ENCODE results near the gene OGA.

OGA gene

GRCh38 chr10:101775273-101776160, 42.7 kb downstream of the OGA start, which contains the start of gene FGF8:
FGF8 (minus strand) TSS chr10:101776114; CDS start chr10:101775900, 214 bp downstream.
- DNase-seq (ENCODE audit: low read depth), result no peak

GRCh38 chr10:101774589-101775272, 43.5 kb downstream of the OGA start:
- DNase-seq (ENCODE audit: low read depth), result no peak

DNA sequence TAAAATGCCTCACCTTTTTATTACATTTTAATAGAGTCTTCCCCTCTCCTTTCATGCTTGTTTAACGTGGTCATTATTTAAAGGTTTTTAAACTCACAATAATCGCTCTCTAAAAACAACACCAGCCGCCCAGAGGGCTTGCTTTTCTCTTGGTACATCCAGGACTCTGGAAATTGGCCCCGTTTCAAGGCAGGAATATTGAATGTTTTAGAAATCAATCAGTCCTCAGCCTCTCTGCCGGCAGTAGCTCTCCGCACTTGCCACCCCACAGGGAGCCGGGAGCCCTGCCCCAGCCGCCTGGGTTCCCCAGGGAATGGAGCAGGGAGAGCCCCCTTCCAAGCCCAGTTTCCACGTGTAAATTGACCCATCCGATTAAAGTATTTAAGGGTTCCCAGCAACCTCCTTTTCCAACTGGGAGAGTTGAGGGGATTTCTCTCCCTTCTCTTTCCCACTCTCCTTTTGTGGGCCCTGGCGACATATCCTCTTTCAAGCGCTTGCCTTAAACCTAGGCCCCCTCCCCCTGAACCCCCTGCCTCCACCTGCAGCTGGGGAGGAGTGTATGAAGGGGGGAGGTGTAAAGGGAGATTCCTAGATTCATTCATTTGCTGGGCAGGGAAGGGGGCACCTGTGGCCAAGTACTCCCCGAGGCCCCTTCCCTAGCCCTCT, 44.2 kb downstream of the OGA start:
- no peak for DNase-seq (ENCODE audit: low read depth)

- no peak for DNase-seq (ENCODE audit: low read depth)
Measured at GRCh38 chr10:101772895-101773761, 45.1 kb downstream of the OGA start.

GRCh38 chr10:101772017-101772894, 46.0 kb downstream of the OGA start:
- no peak for DNase-seq (ENCODE audit: low read depth)

DNA sequence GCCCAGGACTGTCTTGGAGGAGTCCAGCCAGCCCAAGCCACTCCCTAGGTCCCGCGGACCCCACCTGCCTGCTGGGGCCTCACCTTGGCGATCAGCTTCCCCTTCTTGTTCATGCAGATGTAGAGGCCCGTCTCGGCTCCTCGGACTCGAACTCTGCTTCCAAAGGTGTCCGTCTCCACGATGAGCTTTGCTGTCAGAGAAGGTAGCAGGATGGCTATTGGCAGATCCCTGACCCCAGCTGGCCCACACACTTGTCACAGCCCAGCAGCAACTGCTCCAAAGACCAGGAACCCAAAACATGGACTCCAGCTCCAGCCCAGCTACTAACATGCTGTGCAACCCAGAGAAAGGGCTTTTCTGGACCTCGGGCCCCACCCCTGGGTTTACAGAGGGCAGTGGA, 46.9 kb downstream of the OGA start:
- no peak for DNase-seq (ENCODE audit: low read depth)

DNA sequence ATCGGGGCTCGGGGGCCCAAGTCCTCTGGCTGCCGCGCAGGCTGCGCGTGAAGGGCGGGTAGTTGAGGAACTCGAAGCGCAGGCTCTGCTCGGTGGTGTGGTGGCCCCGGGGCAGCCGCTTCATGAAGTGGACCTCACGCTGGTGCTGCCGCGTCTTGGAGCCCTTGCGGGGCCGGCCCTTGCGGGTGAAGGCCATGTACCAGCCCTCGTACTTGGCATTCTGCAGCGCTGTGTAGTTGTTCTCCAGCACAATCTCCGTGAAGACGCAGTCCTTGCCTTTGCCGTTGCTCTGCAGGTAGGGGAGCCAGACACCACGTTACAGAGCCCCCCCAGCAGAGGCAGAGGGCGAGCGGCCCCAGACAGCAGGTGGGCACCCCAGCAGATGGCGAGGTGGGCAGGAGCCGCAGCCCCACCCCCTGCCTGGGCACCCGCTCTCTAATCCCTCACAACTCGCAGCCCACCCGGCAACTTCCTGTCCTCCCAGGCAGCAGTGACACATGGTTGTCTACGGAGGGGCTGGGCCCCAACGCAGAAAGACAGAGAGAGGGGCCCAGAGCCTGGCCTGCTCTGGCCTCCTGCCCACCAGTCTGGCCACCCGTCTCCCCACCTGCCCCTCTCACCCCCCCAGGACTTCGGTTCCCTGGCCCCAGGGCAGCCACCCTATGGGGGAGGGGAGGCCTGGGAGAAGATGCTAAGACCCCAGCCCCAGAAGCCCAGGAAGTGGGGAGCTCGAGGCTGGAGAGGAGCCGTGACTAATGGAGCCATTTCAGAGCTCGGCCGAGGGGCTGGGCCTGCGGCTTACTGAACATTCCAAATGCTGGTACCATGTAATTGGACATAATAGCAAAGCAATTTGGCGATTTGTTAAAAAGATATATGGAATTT, 47.7 kb downstream of the OGA start:
- no peak for DNase-seq (ENCODE audit: low read depth)

DNA sequence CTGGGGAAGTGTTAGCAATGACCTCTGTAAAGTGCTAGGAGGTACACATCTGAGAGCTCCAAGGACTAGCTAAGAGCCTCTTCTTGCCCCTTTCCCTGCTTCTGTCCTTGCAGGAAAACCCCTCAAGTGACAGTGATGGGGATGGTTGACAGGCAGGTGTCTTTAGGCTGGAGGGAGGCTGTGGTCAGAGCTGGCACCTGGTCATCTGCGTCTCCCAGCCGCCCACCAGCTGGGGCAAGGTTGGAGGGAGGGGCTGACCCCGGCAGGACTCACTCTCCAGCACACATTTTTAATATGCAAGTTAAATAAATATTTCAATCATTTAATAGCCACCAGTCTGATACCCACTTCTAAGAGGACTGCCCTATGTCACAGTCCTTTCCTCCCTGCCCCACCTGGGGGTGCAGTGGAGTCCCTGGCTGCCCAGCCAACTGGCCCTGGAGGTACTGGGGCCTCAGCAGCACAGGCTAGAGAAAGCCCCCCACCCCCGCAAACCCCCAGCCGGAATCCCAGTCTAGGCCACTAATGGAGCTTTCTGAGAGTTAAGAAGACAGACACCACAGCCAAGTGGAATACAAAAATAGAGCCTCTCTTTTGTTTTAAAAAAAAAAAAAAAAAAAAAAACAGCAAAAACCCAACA, 48.6 kb downstream of the OGA start:
- no peak for DNase-seq (ENCODE audit: low read depth)

DNA sequence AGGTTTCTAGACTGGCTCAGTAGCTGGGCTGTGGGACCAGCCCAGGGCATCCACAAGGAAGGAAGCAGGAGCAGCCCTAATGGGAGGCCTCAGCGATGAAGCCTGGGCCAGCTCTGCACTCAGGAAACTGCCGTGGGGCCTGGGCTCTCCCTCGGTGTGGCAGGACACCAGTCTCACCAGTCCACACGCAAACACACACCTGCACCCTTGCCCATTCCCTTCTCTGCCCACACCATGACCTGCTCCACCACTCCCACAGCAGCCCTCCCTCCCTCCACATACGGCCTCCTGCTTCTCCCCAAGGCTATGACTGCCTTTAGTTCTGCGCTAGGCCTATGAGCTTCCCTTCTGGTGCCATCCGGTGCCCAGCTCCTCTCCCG, 49.5 kb downstream of the OGA start:
- no peak for DNase-seq (ENCODE audit: low read depth)

DNA sequence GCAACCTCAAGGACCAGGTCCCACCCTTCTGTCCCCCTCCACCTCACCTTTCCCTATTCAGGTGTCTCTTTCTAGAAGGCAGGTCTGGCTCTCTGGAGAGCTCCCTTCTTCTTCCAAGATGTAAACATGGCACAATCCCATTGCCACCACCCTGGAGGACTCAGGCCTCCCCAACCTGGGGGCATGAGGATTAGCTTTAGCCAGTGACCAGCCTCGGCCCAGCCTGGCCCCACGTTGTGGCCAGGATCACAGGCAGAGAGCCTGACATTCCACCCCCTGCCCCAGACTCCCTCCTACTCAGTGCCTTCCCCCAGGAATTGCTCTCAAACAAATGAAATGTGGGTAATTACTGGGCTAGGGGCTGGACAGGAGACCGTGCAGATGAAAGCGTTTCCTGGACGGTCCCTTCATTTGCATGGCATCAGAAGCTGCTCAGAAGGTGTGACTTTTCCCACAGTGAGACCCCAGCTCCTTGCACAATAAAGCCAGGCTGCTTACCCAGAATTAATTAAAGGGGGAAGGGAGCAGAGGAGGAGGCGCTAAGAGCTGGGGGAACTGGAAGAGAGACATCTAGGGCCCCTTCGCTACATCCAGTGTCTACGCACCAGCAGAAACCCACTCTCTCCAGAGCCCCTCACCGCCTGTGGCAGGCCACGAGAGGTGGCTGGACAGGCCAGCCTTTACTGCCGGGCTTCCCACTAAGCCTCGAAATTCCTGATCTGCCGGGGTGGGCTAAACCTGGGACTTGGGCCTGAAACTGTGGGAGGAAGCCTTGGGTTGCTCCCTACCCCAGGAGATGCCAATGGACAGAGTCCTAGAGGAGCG, 50.1 kb downstream of the OGA start:
- no peak for DNase-seq (ENCODE audit: low read depth)

DNA sequence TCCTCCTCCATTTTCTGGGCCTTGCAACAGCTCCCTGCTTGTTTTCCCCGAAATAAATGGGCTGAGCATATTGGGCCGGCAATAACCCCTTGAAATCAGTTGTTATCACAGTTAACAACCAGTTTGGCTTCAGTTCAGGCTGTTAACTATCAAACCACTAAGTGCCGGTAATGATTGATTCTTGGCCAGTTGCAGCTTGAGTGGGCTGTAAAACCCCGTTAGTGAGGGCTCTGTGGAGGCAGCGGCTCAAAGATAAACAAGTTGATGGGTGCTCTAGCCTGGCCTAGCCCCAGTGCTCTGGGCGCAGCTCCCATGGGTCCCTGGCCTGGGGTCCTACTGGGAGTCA, 50.7 kb downstream of the OGA start:
- DNase-seq (ENCODE audit: low read depth), result no peak

GRCh38 chr10:101766753-101767599, 51.3 kb downstream of the OGA start:
- no peak for DNase-seq (ENCODE audit: low read depth)

- no peak for DNase-seq (ENCODE audit: low read depth)
Measured at GRCh38 chr10:101766306-101766705, 51.9 kb downstream of the OGA start.

- DNase-seq (ENCODE audit: low read depth), result no peak
Measured at GRCh38 chr10:101763141-101763846, 55.0 kb downstream of the OGA start.

- DNase-seq (ENCODE audit: low read depth), result no peak
Measured at GRCh38 chr10:101762736-101763135, 55.5 kb downstream of the OGA start.

DNA sequence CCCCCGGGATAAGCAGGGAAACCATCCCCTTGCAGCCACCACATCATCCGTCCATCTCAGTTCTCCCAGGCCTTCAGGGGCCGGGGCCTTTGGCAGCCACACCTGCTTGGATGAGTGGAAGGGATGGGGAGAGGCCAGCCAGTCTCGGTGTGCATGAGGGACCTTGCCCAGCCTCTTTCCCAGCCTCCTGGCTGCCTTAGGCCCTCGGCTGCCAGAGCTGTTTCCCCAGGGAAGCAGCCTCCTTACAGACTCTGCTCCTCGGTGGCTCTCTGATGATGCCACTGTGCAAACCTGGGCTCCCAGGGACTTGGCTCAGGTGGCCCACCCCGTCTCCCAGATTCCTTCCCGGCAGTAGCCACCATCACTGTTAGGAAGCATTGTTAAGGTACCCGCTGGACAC, 57.0 kb downstream of the OGA start:
- DNase-seq (ENCODE audit: low read depth), result no peak

DNA sequence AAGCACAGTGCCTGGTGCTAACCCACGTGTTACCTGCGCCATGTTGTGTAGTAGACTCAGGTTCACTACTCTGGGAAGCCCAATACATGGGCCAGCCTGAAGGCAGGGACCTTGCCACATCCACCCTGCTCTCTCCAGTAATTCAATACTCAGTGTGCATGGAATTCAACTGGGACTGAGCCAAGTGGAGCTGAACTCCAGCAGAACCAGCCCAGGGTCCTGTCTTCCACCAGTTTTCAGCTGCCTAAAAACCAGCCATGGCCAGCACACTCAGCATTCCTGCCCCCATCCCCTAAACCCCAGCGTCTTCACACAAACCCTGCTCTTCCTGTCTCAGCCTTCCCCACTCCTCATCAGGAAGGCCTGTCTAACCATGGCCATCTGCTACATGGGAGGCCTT, 57.7 kb downstream of the OGA start:
- DNase-seq (ENCODE audit: low read depth), result no peak

Measured in HS-5 (cell line).